ENCODE measurements around the gene UBLCP1.

UBLCP1 gene

DNA sequence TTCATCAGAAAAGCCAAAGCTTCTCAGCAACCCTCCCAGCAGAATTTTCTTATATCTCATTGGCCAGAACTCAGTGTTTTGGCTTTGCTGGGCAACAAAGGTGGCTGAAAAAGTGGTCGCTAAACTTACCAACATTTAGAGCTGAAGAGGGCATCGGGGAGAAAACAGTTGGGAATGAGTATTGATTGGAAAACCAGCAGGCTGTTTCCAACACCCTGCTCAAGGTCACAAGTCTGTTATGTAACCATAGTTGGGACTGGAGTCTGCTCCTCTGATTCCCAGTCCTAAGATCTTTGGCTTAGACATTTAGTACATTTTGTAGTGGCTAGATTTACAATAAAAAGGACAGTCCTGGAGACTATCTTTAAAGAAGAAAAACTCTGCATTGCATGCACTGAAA is 50.1 kb downstream of the UBLCP1 start:
- DNase-seq (ENCODE audit: low spot score): no peak

GRCh38 chr5:159316519-159317383 is 53.7 kb downstream of the UBLCP1 start:
- DNase-seq (ENCODE audit: low spot score): peak; percentile 73

DNA sequence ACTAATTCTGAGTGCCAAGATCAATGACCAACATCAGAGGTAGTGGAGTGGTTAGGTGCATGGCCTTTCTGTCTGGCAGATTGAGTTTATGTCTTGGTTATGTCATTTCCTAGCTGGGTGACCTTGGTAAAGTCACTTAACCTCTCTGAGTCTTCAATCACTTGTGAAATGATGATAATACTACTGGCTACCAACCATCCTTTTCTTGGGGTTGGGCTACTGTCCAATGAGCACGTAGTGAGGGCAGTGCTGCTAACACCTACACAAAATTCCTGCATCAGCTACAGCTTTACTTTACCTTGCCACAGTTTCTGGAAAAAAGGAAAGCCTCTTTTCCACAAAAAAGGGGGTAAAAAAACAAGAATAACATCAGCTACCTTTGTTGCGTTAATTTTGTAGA is 54.8 kb downstream of the UBLCP1 start:
- no peak for DNase-seq (ENCODE audit: low spot score)

GRCh38 chr5:159318448-159318847 is 55.4 kb downstream of the UBLCP1 start:
- no peak for DNase-seq (ENCODE audit: low spot score)

GRCh38 chr5:159319363-159319762 is 56.3 kb downstream of the UBLCP1 start:
- no peak for DNase-seq (ENCODE audit: low spot score)

DNA sequence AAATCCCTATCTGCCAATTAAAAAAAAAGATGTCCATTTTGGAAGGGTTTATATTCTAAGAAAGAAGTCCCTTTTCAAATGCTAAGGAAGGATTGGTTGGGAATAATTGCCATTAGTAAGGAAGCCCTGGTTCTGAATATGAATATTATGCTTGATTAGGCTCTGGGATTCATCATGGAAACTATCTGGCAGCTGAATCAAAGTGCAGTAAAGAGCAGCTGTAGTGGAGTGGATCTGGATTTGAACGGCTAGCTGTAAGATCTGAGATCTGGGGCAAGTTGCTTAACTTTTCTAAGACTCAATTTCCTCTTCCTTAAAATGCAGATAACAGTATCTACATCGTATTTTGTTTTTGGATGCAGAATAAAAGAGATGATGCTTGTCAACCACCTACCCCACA is 56.7 kb downstream of the UBLCP1 start:
- DNase-seq (ENCODE audit: low spot score): no peak

- no peak for DNase-seq (ENCODE audit: low spot score)
Observed at GRCh38 chr5:159322180-159322579, 59.1 kb downstream of the UBLCP1 start.

DNA sequence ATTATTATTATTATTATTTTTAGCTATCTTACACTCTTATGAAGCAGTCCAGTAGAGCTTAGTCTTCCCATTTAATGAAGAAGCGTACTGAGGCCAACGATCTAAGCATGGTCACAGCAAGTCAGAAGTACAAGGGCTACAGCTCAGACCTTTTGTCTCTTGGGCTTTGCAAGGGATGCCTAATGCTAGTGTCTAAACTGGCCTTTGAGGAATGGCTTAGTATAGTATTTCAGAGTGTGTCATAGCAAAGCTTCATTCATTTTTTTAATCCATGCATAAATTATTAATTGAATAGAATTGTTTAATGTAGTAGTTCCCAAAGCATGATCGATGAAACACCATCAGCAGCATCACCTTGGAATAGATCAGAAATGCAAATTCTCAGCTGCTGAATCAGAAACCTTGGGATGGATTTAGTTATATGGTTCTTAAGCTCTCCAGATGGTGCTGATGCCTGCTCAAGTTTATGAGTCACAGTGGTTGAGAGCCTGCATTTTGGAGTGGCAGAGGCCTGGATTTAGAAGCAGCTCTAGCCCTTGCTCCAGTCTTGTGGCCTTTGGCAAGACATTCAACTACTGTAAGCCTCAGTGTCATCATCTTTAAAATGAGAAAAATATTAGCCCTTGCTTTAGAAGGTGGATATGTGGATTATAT is 61.1 kb downstream of the UBLCP1 start:
- no peak for DNase-seq (ENCODE audit: low spot score)

- DNase-seq (ENCODE audit: low spot score): no peak
Observed at GRCh38 chr5:159324986-159325385, 61.9 kb downstream of the UBLCP1 start.

GRCh38 chr5:159330131-159330800 is 67.2 kb downstream of the UBLCP1 start, which contains the start of gene IL12B:
IL12B (minus strand) TSS chr5:159330487; CDS start chr5:159326782, 3,705 bp downstream.
- no peak for DNase-seq (ENCODE audit: low spot score)

DNA sequence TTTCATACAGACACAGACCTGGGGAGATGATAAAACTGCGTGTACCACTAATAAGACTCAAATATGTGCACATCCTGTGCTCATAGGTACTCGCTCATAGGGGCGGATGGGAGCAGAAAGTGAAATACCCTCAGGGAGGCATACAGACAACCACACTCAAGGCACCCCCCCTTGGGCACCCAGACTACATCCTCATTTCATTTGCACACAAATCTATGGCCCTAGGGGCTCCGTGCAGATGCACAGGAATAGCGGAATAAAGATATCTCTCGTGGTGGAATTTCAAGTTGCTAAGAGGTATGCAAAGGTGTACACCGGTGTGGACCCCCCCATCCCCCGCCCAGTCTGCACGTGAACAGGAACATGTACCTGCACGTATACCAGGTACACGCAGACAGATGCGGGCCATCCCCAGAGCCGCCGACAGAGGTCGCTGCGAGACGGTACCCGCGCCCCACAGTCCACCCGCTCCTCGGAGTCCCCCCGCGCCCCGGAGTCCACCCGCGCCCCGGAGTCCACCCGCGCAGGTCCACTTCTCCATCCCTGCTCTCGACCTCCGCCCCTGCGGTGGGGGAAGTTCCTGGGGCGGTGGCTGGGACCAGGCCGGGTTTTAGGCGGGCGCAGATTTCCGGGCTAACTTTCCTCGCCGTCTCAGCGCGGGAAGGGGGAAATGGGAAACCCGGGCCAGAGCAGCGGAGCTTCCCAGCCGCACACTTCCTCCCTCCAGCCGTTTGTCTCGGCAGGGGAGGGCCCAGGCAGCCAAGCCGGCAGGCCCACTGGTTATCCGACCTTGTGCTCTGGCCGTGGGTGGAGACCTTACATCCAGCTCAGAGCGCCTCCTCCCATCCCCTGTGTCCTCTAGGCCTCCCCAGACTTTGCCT is 68.2 kb downstream of the UBLCP1 start:
- DNase-seq (ENCODE audit: low spot score): peak; percentile 87

GRCh38 chr5:159332800-159333544 is 69.9 kb downstream of the UBLCP1 start:
- no peak for DNase-seq (ENCODE audit: low spot score)

DNA sequence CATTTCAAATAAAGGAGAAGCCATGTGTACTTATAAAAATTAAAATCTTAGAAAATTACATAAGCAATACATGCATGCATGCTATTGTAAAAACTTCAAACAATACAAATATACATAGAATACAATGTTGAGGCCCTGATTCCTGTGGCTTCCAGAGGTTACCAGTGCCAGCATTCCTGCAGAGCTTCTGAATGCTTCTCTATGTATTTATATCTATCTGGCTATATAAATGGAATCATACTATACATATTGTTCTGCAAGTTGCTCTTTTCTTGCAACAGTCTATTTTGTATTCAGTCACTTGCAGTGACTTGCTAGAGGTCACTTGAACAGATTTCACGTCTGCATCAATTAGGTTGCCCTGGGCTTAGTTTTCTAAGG is 70.4 kb downstream of the UBLCP1 start:
- no peak for DNase-seq (ENCODE audit: low spot score)

All from D341Med (cell line).